Urinary bladder (tissue), 4 donors: ENCODE measurements around the gene NUP214. TPM values are rescaled to one million over a fixed set of nuclear protein-coding genes. Genes with fewer than 3 reads are reported as not detected.
"Not testable (repeated sequence)": the region's sequence is repeated elsewhere in the genome, so short reads cannot be mapped to it uniquely, and the experiment has no call there.

Experiments
- DNase-seq: peaks from one replicate; pipeline ENCODE4 v3.0.0-alpha.2; 2015; ENCODE audit errors: extremely low spot score
- H3K27ac ChIP-seq: one replicate; pipeline ENCODE4 v1.5.1; 2013; ENCODE audit warnings: low read depth, mild to moderate bottlenecking, moderate library complexity
- H3K36me3 ChIP-seq: one replicate; pipeline ENCODE4 v1.6.1; 2013; ENCODE audit warnings: mild to moderate bottlenecking, moderate library complexity; ENCODE audit not compliant: insufficient read depth
- H3K4me1 ChIP-seq: one replicate; pipeline ENCODE4 v1.6.1; 2013; ENCODE audit warnings: mild to moderate bottlenecking, moderate library complexity; ENCODE audit not compliant: insufficient read depth
- H3K4me3 ChIP-seq: one replicate; pipeline ENCODE4 v1.5.1; 2013; ENCODE audit warnings: low read depth, low read length
- WGBS: extraction: QIAGEN DNeasy Blood & Tissue Kit; methylation state at CpG from one replicate; pipeline ENCODE4 v1.1.7; 2013; 5-methylcytosine and 5-hydroxymethylcytosine counted together
- polyA plus RNA-seq: library from polyadenylated mRNA; stranded (reverse); fragments of 200-250 nt; gene quantifications from one replicate; pipeline ENCODE4 v1.2.3, GENCODE V29; 2013
- total RNA-seq: library from RNA; depleted of rRNA; stranded (reverse); fragments of >200 nt; gene quantifications from one replicate; pipeline ENCODE4 v1.2.3, GENCODE V29; 2014
- donor health status: healthy with polysubstance abuse.
- donor health status: healthy.

Gene NUP214
- total and polyA plus RNA-seq, 2 donors: 18.2 to 23.5 TPM

DNA sequence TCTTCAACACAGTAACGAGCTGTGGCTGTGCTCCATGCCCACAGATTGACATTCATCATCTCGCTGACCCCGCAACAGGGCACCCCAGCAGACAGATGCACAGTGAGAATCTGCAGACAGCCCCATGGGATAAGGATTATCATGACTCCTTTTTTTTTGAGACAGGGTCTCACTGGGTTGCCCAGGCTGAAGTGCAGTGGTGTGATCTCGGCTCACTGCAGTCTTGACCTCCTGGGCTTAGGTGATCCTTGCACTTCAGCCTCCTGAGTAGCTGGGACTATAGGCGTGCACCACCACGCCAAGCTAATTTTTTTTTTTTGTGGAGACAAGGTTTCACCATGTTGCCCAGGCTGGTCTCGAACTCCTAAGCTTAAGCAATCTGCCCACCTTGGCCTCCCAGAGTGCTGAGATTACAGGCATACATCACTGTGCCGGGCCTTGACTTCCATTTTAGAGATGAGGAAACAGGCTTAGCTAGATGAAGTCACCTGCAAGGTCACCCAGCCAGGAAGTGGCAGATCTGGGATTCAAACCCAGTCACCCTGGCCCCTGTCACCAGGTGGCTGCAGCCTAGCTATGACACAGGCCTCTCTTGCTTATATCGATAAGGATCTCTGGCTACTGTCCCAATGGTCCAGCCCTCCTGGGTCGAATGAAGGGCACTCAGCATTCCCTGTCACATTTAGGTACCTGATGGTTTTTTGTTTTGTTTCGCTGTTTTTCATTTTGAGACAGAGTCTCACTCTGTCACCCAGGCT lies 24.0 kb upstream of the NUP214 start:
- H3K36me3 ChIP-seq: no peaks in the 10 kb centered on the region
- WGBS: 94% methylated on average over 11 of the region's 11 CpGs
- no peaks in the 10 kb centered on the region for H3K4me1 ChIP-seq
- no peak overlapping the region for H3K27ac ChIP-seq
- H3K4me3 ChIP-seq: no peak overlapping the region
- DNase-seq: no peak

DNA sequence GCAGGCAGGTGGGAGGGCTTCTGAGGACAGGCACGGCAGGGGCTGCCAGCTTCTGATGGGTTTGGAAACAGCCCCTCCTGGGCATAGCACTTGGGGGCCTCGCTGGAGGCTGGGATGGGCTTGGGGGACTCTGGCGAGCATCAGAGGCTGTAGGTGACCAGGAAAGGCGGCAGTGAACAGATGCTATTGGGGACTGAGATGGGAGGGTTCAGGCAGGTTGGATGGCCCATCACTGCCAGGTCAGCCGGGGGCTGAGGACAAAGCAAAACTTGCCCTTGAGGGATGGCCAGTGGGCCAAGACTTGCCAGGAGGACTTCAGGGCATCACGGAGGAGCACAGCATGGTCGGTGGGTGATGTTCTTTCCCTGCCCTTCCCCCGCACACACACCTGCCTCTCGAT lies 22.4 kb upstream of the NUP214 start:
- WGBS: 83% methylated on average over 9 of the region's 9 CpGs
- Histone ChIP-seq H3K27ac (no peak overlapping the region), H3K4me1 (no peaks in the 10 kb centered on the region), H3K36me3 (no peaks in the 10 kb centered on the region), H3K4me3 (no peak overlapping the region)
- no peak for DNase-seq

- H3K4me3 ChIP-seq: no peak overlapping the region
- H3K4me1 ChIP-seq: no peaks in the 10 kb centered on the region
- WGBS: 90% methylated on average over 3 of the region's 3 CpGs
- no peak for DNase-seq
- H3K36me3 ChIP-seq: no peaks in the 10 kb centered on the region
- H3K27ac ChIP-seq: no peak overlapping the region
Measured at GRCh38 chr9:131103535-131103934, 21.9 kb upstream of the NUP214 start.

GRCh38 chr9:131104016-131104740 lies 21.2 kb upstream of the NUP214 start:
- 71% methylated on average over 5 of the region's 5 CpGs for WGBS
- Histone ChIP-seq H3K27ac (no peak overlapping the region), H3K36me3 (no peaks in the 10 kb centered on the region), H3K4me1 (no peaks in the 10 kb centered on the region), H3K4me3 (no peak overlapping the region)
- DNase-seq: no peak

- Histone ChIP-seq H3K36me3 (no peaks in the 10 kb centered on the region), H3K27ac (no peak overlapping the region), H3K4me3 (no peak overlapping the region), H3K4me1 (no peaks in the 10 kb centered on the region)
- no peak for DNase-seq
- 89% methylated on average over 8 of the region's 8 CpGs for WGBS
Measured at GRCh38 chr9:131105952-131106351, 19.4 kb upstream of the NUP214 start.

GRCh38 chr9:131107760-131108159 lies 17.6 kb upstream of the NUP214 start:
- 65% methylated on average over 8 of the region's 8 CpGs for whole genome bisulfite sequencing
- Histone ChIP-seq H3K27ac (no peak overlapping the region), H3K4me1 (no peaks in the 10 kb centered on the region), H3K4me3 (no peak overlapping the region), H3K36me3 (no peaks in the 10 kb centered on the region)
- DNase-seq: no peak

- 63% methylated on average over 10 of the region's 10 CpGs for WGBS
- no peak overlapping the region for H3K27ac ChIP-seq
- no peaks in the 10 kb centered on the region for H3K36me3 ChIP-seq
- no peak overlapping the region for H3K4me3 ChIP-seq
- DNase-seq: no peak
- no peaks in the 10 kb centered on the region for H3K4me1 ChIP-seq
Measured at GRCh38 chr9:131111186-131111853, 14.1 kb upstream of the NUP214 start.

- H3K36me3 ChIP-seq: no peaks in the 10 kb centered on the region
- H3K27ac ChIP-seq: no peak overlapping the region
- no peaks in the 10 kb centered on the region for H3K4me1 ChIP-seq
- no peak overlapping the region for H3K4me3 ChIP-seq
- 85% methylated on average over 24 of the region's 25 CpGs for whole genome bisulfite sequencing
- no peak for DNase-seq
Measured at GRCh38 chr9:131111854-131112311, 13.5 kb upstream of the NUP214 start.

GRCh38 chr9:131112374-131113154 lies 12.8 kb upstream of the NUP214 start:
- Histone ChIP-seq H3K4me1 (no peaks in the 10 kb centered on the region), H3K36me3 (no peaks in the 10 kb centered on the region), H3K27ac (no peak overlapping the region), H3K4me3 (no peak overlapping the region)
- WGBS: 87% methylated on average over 23 of the region's 23 CpGs
- no peak for DNase-seq

- H3K4me3 ChIP-seq: no peak overlapping the region
- H3K27ac ChIP-seq: no peak overlapping the region
- DNase-seq: no peak
- H3K4me1 ChIP-seq: no peaks in the 10 kb centered on the region
- no peaks in the 10 kb centered on the region for H3K36me3 ChIP-seq
- WGBS: 83% methylated on average over 8 of the region's 8 CpGs
Measured at GRCh38 chr9:131113655-131114054, 11.7 kb upstream of the NUP214 start.

DNA sequence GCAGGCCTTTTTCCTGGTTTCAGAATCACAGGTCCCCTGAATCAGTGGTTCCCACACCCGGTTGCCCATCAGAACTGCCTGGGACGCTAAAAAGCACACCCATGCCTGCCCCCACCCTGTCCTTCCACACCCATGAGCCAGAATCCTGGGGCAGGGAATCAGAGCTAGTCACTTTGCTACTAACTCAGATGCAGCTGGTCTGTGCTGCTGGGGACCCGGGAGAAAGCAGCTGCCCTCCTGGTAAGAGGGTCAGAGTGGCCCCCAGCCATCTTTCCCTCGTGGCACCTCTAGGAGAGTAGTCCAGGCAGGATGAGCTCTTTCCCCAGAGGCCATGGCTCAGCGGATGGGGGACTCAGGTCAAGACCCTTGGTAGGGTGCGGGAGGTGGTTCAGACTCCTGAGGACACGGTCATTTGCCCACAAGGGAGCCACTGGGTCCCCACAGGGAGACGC lies 11.3 kb upstream of the NUP214 start:
- WGBS: 90% methylated on average over 8 of the region's 8 CpGs
- no peak for DNase-seq
- Histone ChIP-seq H3K4me1 (no peaks in the 10 kb centered on the region), H3K27ac (no peak overlapping the region), H3K4me3 (no peak overlapping the region), H3K36me3 (no peaks in the 10 kb centered on the region)

- H3K36me3 ChIP-seq, DNase-seq, H3K27ac ChIP-seq, H3K4me1 ChIP-seq, H3K4me3 ChIP-seq: not testable (repeated sequence)
- 87% methylated on average over 5 of the region's 6 CpGs for WGBS
Measured at GRCh38 chr9:131115360-131115742, 10.0 kb upstream of the NUP214 start.
